Naive thymus-derived CD8-positive, alpha-beta T cell (primary cell): Measurements from ENCODE around the gene PARP1. TPM values are rescaled to one million over a fixed set of nuclear protein-coding genes. Genes with fewer than 3 reads are reported as not detected.

Experiments used
- ATAC-seq, 2 donors: fragments of 150-1000 bp; cut with Tn5 transposase in 1 of 2; sonication (Bioruptor Pico), chemical (Tn5 transposase) in 1 of 2; 1 replicate in 1 of 2; 2 replicates in 1 of 2; pipeline ENCODE4 v1.10.0; 2021; ENCODE audit warnings: mild to moderate bottlenecking in 2 of 2, moderate library complexity in 2 of 2
- POLR2A ChIA-PET: fragments of 350-600 bp; sonication (Branson Sonifier 250); formaldehyde crosslinking; loops from one replicate; lab custom pipeline; 2021; ENCODE audit warnings: antibody characterized with exemption; lab: Charles Lee
- DNase-seq, 10 donors: peaks; one replicate each; pipeline versions ENCODE4 v3.0.0 to v3.0.0-alpha.2; 2020 to 2022
- H3K27ac Mint-ChIP-seq, 10 donors: one replicate each; pipeline ENCODE4 v1.8.0; 2020 to 2022; ENCODE audit warnings: mild to moderate bottlenecking in 10 of 10, mixed read lengths in 10 of 10, moderate library complexity in 4 of 10, inconsistent platforms in 1 of 10
- H3K27me3 Mint-ChIP-seq, 5 donors: one replicate each; pipeline ENCODE4 v1.8.0; 2021 to 2022; ENCODE audit warnings: mixed read lengths in 5 of 5
- H3K36me3 Mint-ChIP-seq, 3 donors: one replicate each; pipeline ENCODE4 v1.8.0; 2020 to 2022; ENCODE audit warnings: mixed read lengths in 3 of 3, mild to moderate bottlenecking in 2 of 3, inconsistent platforms in 1 of 3
- H3K4me1 Mint-ChIP-seq, 4 donors: one replicate each; pipeline ENCODE4 v1.8.0; 2021 to 2022; ENCODE audit warnings: mixed read lengths in 4 of 4
- H3K4me3 Mint-ChIP-seq, 10 donors: one replicate each; pipeline ENCODE4 v1.8.0; 2020 to 2022; ENCODE audit warnings: mild to moderate bottlenecking in 10 of 10, mixed read lengths in 10 of 10, moderate library complexity in 6 of 10, inconsistent platforms in 1 of 10
- H3K9me3 Mint-ChIP-seq, 9 donors: one replicate each; pipeline ENCODE4 v1.8.0; 2020 to 2022; ENCODE audit warnings: mixed read lengths in 9 of 9, mild to moderate bottlenecking in 3 of 9, inconsistent platforms in 1 of 9, moderate library complexity in 1 of 9
- polyA plus RNA-seq, 3 donors: library from polyadenylated mRNA; unstranded; fragments of 300-500 nt; fragmentation: Illumina TruSeq; gene quantifications; one replicate each; pipeline ENCODE4 v1.2.3, GENCODE V29; 2021
- total RNA-seq, 8 experiments: library from RNA in 2 of 8; stranded (reverse) in 2 of 8; gene quantifications; one replicate each; pipeline ENCODE4 v1.2.3 and lab custom pipeline; 2021 to 2026

Gene PARP1
- total and polyA plus RNA-seq, 5 experiments from 2014 or later = 98.6 to 128 (median 103) TPM

DNA sequence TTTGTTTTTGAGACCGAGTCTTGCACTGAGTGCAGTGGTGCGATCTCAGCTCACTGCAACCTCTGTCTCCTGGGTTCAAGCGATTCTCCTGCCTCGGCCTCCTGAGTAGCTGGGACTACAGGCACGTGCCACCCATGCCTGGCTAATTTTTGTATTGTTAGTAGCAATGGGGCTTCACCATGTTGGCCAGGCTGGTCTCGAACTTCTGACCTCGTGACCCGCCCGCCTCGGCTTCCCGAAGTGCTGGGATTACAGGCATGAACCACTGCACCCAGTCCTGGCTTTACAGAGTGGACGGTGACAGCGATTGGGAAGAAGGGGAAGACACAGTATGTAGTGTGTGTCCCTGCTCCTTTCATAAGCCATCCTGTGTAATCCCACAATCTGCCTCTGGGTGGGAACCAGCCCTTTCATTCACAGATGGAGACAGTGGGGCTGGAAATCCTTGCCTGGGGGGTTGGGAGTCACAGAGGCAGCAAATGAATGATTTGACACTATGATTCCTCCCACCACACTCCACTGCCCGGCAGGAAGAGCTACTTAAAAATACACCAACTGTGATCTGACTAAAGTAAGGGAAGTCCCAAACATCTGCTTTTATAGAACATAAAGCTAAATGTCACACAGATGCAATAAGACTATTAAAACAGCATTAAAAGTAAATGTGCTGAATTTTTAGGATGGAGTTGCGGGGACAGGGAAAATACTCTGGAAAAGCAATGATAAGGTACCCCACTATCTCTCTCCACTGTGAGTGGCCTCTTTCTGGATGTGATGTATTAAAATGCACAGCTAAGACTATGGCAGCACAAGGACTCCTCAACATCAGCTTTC, 4.5 kb downstream of the PARP1 start:
- ATAC-seq (no peak), DNase-seq (no peak)
- Mint-ChIP-seq H3K4me1 (peaks cover 49 to 84% (median 79%) of the 10 kb centered on the region in 4 donors), H3K9me3 (no peaks in the 10 kb centered on the region), H3K36me3 (peaks cover 0 to 46% (median 24%) of the 10 kb centered on the region in 3 donors), H3K27me3 (no peaks in the 10 kb centered on the region), H3K27ac (peak overlapping the region in 6 of 10 donors; percentile 19 to 72 (median 52)), H3K4me3 (peak overlapping the region; percentile 11 to 66 (median 42))
- POLR2A ChIA-PET = interaction anchor here (0.8 kb wide), 1 partner anchor 21 kb away, joined by 3 read pairs; no protein-coding TSS in a partner anchor

DNA sequence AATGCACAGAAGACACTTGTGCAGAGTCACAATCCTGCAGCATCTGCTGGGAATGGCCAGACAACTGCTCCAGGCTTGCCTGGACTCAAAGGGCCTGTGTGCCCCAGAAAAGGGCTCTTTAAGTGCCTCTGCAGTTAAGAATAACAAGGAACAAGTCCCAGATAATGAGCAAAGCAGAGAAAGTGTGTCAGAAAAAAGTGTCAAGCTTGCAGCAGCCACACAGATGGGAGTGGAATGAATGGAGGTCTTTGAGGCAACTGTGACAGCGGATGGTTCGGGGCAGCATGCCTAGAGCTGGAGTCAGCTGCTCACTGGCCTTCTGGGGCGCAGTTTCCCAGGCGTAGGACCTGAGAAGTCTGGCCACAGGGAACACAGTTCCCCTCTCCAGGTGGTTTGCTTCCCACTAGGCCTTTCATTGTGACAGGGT, 5.1 kb downstream of the PARP1 start:
- no peak for DNase-seq
- Mint-ChIP-seq H3K27ac (peak overlapping the region in 2 of 10 donors; percentile 2 to 72), H3K9me3 (no peaks in the 10 kb centered on the region), H3K4me1 (peaks cover 50 to 82% (median 79%) of the 10 kb centered on the region in 4 donors), H3K27me3 (no peaks in the 10 kb centered on the region), H3K4me3 (peak overlapping the region in 1 of 10 donors; percentile 29), H3K36me3 (peaks cover under 1 to 53% (median 26%) of the 10 kb centered on the region in 3 donors)
- POLR2A ChIA-PET = no interaction called here
- ATAC-seq = no peak

DNA sequence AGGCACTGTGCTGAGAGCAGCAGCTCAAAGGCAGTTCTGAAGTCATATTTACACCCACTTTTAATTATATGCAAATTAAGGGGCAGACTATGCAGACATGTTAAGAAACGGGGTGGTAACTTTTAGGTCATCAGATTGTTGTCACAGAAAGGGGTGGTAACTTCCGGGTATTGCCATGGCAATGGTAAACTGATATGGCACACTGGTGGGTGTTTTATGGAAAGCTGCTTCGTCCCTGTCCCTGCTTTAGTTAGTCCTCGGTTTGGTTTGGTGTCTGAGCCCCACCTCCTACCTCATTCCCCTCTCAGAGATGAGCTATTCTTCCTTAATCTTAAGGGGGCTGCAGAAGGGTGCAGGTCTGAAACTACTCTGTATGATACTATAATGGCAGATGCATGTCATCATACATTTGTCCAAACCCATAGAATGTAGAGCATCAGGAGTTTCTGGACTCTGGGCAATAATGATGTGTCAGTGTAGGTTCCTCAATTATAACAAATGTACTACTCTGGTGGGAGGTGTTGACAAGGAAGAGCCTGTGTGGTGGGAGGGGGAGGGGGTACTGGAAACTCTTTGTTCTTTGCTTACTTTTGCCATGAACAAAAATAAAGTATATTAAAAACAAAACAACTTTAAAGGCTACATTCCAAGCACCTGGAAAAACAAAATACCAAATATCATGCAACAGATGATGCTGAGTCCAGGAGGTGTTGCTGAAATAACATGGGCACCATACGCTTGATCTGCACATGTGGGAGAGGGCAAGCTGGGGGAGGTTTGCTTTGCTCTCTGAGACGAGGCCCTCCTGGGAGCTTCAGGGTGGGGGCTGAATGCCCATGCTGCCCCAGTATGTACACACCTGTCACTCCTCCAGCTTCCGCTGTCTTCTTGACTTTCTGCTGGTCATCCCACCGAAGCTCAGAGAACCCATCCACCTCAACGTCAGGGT, 6.3 kb downstream of the PARP1 start:
- peak overlapping the region in 2 of 10 donors; percentile 18 to 29 for H3K4me3 Mint-ChIP-seq
- H3K4me1 Mint-ChIP-seq = peaks cover 48 to 83% (median 80%) of the 10 kb centered on the region in 4 donors
- POLR2A ChIA-PET = no interaction called here

DNA sequence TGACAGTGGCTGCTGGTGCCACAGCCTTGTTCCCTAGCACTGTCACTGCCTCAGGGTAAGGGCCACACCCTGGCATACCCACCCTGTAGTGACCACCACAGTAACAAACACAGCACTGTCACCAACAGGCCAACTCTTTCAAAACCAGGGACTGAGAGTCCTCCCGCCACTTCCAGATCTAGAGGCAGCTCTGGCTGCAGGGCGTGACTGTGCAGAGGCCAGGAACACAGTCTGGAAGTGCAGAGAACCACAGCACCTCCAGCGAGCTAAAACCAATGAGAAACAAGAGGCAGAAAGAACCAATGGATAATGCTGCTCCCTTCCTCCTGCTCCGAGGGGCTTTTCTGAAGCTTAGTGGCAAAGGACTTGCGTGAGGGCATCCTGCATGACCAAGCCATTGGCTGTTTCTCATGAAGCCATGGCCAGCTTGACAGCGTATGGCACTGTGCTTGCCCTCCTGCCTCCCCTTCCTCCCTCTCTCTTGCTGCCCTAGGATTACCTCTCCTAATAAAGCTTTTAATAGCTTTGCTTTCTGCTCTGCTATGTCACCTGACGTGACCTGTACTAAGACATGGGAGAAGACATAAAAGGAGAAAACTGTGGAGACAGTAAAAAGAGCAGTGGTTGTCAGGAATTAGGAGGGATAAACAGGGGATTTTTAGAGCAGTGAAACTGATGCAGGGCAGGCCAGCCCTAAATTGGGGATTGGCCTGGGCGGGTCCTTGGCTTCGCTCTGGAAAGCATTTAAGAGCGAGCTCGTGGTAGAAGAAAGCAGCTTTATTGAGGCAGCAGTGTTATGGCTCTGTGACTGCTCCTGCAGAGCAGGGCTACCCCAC, 7.2 kb downstream of the PARP1 start:
- POLR2A ChIA-PET = no interaction called here
- DNase-seq (no peak), ATAC-seq (no peak)
- Mint-ChIP-seq H3K4me1 (peaks cover 42 to 79% (median 74%) of the 10 kb centered on the region in 4 donors), H3K27ac (peak overlapping the region in 4 of 10 donors; percentile 17 to 86 (median 36)), H3K4me3 (peak overlapping the region in 1 of 10 donors; percentile 20), H3K36me3 (peaks cover 6 to 72% (median 29%) of the 10 kb centered on the region in 3 donors), H3K27me3 (no peaks in the 10 kb centered on the region), H3K9me3 (no peaks in the 10 kb centered on the region)

More for the DNA sequence above, 6.3 kb downstream of the PARP1 start:
- H3K36me3 Mint-ChIP-seq = peaks cover 6 to 63% (median 27%) of the 10 kb centered on the region in 3 donors
- H3K9me3 Mint-ChIP-seq = no peaks in the 10 kb centered on the region
- DNase-seq = no peak
- H3K27me3 Mint-ChIP-seq = no peaks in the 10 kb centered on the region
- H3K27ac Mint-ChIP-seq = peak overlapping the region in 4 of 10 donors; percentile 16 to 69 (median 51)
- ATAC-seq = no peak

DNA sequence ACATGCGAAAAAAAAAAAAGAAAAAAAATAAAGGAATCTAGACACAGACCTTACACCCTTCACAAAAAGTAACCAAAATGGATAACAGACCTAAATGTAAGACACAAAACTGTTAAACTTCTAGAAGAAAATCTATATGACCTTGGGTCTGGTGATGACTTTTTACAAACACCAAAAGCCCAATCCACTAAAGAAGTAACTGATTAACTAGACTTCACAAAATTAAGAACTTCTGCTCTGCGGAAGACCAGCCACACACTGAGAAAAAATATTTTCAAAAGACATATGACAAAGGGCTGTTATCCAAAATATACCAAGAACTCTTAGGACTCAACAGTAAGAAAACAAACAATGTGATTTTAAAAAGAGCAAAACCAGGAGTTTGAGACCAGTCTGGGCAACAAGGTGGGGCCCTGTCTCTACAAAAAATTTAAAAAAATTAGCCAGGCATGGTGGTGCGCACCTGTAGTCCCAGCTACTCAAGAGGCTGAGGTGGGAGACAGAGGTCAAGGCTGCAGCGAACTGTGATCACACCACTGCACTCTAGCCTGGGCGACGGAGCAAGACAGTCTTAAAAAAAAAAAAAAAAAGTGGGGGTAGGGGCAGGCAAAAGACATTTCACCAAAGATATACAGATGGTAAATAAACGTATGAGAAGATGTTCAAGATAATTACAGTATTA, 9.8 kb downstream of the PARP1 start:
- Mint-ChIP-seq H3K4me3 (peak overlapping the region in 1 of 10 donors; percentile 1), H3K27ac (peak overlapping the region in 5 of 10 donors; percentile 14 to 58 (median 40)), H3K9me3 (no peaks in the 10 kb centered on the region), H3K36me3 (peaks cover 6 to 93% (median 35%) of the 10 kb centered on the region in 3 donors), H3K4me1 (peaks cover 32 to 72% (median 62%) of the 10 kb centered on the region in 4 donors), H3K27me3 (no peaks in the 10 kb centered on the region)
- POLR2A ChIA-PET = interaction anchor here (0.7 kb wide), 1 partner anchor 873 kb away, joined by 4 read pairs; no protein-coding TSS in a partner anchor
- ATAC-seq (no peak), DNase-seq (no peak)

DNA sequence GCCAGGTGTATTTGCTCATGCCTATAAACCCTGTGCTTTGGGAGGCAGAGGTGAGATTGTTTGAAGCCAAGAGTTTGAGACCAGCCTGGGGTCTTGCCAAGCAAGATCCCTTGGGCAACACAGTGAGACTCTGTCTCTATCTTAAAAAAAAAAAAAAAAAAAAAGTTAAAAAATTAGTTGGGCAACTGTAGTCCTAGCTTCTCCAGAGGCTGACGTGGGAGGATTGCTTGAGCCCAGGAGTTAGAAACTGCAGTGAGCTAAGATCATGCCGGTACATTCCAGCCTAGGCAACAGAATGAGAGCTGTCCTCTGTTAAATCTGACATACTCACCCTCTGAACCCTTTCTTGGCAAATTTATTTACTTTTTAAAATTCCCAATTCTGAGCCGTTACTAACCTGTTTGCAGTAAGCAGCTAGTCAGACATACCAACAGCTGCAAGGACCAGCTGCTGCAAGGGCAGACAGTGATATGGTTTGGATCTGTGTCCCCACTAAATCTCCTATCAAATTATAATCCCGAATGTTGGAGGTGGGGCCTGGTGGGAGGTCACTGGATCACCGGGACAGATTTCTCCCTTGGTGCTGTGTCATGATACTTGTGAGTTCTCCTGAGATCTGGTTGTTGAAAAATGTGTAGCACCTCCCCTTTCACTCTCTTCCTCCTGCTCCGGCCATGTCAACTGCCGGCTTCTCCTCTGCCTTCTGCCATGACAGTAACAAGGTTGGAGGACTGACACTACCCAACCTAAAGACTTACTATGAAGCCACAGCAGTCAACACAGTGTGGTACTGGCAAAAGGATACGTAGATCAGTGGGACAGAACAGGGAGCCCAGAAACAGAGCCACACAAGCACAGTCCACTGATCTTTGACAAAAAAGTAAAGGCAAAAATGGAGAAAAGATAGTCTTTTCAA, 10.6 kb downstream of the PARP1 start:
- no peak for ATAC-seq
- no peak overlapping the region for H3K4me3 Mint-ChIP-seq
- peaks cover 6 to 96% (median 35%) of the 10 kb centered on the region in 3 donors for H3K36me3 Mint-ChIP-seq
- no peaks in the 10 kb centered on the region for H3K9me3 Mint-ChIP-seq
- peaks cover 27 to 65% (median 56%) of the 10 kb centered on the region in 4 donors for H3K4me1 Mint-ChIP-seq
- no peaks in the 10 kb centered on the region for H3K27me3 Mint-ChIP-seq
- H3K27ac Mint-ChIP-seq = peak overlapping the region in 6 of 10 donors; percentile 9 to 61 (median 40)
- no peak for DNase-seq
- POLR2A ChIA-PET = no interaction called here

DNA sequence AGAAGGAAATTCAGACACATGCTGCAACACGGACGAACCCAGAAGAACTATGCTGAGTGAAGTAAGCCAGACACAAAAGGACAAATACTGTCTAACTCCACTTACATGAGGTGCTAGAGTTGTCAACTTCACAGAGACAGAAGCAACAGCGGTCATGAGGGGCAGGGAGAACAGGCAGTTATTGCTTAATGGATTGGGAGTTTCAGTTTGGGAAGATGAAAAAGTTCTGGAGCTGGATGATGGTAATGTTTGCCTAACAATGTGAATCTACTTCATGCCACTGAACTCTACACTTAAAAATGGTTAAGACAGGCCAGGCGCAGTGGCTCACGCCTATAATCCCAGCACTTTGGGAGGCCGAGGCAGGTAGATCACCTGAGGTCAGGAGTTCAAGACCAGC, 12.1 kb downstream of the PARP1 start:
- Mint-ChIP-seq H3K4me3 (no peak overlapping the region), H3K36me3 (peaks cover 6 to 96% (median 30%) of the 10 kb centered on the region in 3 donors), H3K27me3 (no peaks in the 10 kb centered on the region), H3K4me1 (peaks cover 21 to 56% (median 41%) of the 10 kb centered on the region in 4 donors), H3K27ac (peak overlapping the region in 2 of 10 donors; percentile 13 to 62), H3K9me3 (no peaks in the 10 kb centered on the region)
- POLR2A ChIA-PET = no interaction called here
- ATAC-seq (no peak), DNase-seq (no peak)

DNA sequence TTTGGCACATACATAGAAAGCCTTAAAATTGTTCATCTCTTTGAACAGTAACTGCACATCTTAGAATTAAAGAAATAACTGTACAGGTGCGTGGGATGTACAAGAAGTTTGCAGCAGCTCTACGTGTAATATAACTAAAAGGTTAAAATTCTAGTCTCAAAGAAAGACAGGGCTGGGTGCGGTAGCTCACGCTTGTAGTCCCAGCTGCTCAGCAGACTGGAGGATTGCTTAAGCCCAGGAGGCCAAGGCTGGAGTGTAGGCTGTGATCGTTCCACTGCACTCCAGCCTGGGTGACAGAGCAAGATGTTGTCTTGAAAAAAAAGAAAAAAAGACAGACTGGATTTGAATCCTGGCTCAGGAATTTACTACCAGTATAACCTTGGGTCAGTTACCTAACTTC, 13.4 kb downstream of the PARP1 start:
- Mint-ChIP-seq H3K27ac (no peak overlapping the region), H3K4me1 (peaks cover 19 to 44% (median 31%) of the 10 kb centered on the region in 4 donors), H3K36me3 (peaks cover 6 to 94% (median 20%) of the 10 kb centered on the region in 3 donors), H3K27me3 (no peaks in the 10 kb centered on the region), H3K9me3 (no peaks in the 10 kb centered on the region), H3K4me3 (no peak overlapping the region)
- no peak for DNase-seq
- ATAC-seq = no peak
- POLR2A ChIA-PET = no interaction called here

DNA sequence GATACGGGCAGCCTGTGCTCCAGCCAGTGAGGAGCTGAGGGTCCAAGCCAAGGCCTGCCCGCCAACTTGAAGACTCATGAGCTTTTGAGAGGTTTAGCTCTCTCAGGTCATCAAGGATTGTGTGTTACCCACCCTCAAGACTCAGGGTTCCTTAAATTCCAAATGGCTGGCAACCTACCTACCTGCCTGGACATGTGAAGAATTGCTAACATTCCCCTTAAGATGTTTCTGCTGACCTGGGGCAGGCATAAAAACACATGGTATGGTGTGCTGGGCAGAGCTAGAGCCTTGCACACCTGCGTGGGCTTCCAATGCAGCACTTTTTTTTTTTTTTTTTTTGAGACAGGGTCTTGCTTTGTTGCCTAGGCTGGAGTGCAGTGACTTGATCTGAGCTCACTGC, 17.2 kb downstream of the PARP1 start:
- Mint-ChIP-seq H3K36me3 (peaks cover 0 to 95% (median 23%) of the 10 kb centered on the region in 3 donors), H3K4me1 (peaks cover 10 to 29% (median 16%) of the 10 kb centered on the region in 4 donors), H3K9me3 (no peaks in the 10 kb centered on the region), H3K27ac (peak overlapping the region in 2 of 10 donors; percentile 38 to 53), H3K4me3 (no peak overlapping the region), H3K27me3 (no peaks in the 10 kb centered on the region)
- DNase-seq (no peak), ATAC-seq (no peak)
- POLR2A ChIA-PET = no interaction called here

DNA sequence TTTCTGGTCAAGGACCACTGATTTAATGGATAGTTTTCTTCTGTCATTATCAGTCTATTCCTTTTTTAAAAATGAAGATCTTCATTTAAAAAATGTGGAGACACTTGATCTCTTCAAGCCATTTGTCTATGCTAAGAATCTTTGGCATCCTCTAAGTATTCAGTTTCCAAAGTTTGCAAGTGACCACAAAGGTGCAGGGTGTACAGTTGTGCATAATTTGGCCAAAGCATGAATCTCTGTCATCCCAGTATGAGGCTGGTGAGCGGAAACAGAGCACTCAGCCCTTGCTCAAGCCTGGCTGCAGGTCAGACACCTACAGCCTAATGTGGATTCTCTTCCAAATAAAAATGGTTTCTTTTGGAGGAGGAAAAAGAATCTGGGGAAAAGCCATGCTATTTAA, 19.8 kb downstream of the PARP1 start:
- POLR2A ChIA-PET = no interaction called here
- ATAC-seq (no peak), DNase-seq (no peak)
- no peak overlapping the region for H3K27ac Mint-ChIP-seq
- no peak overlapping the region for H3K4me3 Mint-ChIP-seq
- H3K36me3 Mint-ChIP-seq = peaks cover 0 to 97% (median 26%) of the 10 kb centered on the region in 3 donors
- peaks cover 0 to 8% (median 6%) of the 10 kb centered on the region in 4 donors for H3K4me1 Mint-ChIP-seq
- no peaks in the 10 kb centered on the region for H3K27me3 Mint-ChIP-seq
- H3K9me3 Mint-ChIP-seq = no peaks in the 10 kb centered on the region
